Fibroblast of skin of abdomen (primary cell): ENCODE results near the gene SMIM35.

Experiments
- DNase-seq: peaks from one replicate; pipeline ENCODE4 v3.0.0-alpha.2; 2013

Gene SMIM35

DNA sequence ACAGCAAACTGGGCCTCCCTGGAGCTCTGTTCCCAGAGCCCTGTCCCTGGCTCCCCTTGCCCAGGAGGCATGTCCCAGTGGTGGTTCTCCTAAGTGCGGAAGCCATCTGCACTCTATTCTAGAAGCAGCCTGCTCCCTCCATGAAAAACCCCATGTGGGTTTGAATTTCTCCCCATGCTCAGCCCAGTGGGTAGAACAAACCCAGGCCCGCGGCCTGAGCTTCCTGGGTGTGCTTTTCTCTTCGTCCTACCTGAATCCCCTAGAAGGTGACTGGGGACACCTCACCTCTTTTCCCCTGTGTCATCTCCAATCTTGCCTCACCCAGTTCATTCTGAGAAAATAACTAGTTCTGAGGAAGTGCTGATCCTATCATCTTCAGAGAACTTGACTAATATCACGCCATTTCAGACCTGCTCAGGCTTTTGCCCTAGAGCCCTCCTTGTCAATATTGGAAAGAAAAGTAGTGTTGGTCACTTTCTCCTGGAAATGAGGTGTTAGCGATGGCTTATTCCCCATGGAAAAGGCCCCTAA is 84.7 kb downstream of the SMIM35 start:
- no peak for DNase-seq

GRCh38 chr11:118001494-118001971 is 85.2 kb downstream of the SMIM35 start:
- DNase-seq, result no peak

DNA sequence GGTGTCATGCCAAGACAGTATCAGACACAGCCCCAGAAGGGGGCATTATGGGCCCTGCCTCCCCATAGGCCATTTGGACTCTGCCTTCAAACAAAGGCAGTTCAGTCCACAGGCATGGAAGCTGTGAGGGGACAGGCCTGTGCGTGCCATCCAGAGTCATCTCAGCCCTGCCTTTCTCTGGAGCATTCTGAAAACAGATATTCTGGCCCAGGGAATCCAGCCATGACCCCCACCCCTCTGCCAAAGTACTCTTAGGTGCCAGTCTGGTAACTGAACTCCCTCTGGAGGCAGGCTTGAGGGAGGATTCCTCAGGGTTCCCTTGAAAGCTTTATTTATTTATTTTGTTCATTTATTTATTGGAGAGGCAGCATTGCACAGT is 85.9 kb downstream of the SMIM35 start:
- DNase-seq, result no peak

- no peak for DNase-seq
These were observed 86.5 kb downstream of the SMIM35 start for GRCh38 chr11:118000067-118000849.

- no peak for DNase-seq
These were observed 87.3 kb downstream of the SMIM35 start for GRCh38 chr11:117999354-117999993.

GRCh38 chr11:117998664-117999353 is 88.0 kb downstream of the SMIM35 start:
- DNase-seq, result no peak

DNA sequence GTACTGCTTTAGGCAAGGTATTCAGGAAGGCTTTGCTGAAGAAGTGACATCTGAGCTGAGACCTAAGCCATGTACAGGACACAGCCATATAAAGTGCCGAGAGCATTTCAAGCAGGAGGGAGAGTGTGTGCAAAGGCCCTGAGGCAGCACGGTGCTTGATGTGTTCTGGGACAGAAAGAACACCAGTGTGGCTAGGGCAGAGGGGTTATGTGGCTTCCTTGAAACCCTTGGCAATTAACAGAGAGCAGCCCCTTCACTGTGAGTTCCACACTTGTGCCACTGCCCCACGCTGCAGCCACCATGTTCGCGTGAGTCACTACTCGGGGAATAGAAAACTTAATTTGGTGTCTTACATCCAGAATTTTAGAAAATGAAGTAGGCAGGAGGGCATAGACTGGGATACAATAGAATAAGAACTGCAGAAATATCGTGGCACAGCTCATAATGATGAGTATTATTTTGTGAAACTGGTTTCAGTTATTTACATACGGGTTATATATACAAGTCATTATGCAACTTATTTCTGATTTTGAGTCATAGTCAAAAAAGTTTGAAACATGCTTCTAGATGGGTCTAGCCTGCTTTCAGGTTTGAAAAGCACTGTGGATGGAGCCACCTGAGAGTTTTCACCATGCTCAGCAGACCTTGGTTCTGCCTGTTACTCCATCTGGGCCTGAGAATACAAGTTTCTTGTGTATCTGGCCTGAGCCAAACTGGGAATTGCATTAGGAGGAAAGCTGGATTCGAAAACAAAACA is 88.8 kb downstream of the SMIM35 start:
- no peak for DNase-seq

DNA sequence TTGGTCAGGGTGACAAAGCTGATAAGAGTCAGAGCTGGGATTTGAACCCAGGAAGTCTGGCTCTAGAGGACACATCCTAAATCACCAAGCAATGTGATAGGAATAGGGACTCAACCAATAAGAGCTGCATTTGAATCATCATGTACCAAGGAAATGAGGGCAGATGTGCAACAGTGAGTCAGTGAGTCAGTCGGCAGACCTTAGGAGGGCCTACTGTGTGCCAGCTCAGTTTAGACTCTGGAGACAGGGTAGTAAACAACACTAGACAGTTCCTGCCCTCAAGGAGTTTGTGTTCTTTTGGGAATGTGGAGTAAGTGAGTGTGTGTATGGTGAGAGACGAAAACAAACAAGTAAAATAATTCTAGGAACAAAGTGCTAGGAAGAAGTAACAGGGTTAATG is 89.4 kb downstream of the SMIM35 start:
- DNase-seq, result no peak

DNA sequence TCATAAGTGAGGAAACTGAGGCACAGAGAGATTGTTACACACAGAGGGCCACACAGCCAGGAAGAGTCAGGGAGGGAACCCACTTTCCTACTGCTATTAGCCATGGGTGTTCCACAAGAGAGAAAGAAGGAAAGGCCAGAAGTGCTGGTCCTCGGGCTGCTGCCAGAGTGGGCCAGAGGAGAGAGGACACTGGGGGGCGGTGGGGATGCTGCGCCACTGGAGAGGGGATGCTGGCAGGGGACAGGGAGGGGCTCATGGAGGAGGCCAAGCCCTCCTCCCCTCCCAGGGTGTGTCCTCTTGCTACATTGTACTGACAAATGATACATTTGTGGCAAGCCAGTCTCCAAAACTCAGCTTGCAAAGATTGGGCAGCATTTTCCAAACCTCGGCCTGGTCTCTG is 90.7 kb downstream of the SMIM35 start:
- no peak for DNase-seq

DNA sequence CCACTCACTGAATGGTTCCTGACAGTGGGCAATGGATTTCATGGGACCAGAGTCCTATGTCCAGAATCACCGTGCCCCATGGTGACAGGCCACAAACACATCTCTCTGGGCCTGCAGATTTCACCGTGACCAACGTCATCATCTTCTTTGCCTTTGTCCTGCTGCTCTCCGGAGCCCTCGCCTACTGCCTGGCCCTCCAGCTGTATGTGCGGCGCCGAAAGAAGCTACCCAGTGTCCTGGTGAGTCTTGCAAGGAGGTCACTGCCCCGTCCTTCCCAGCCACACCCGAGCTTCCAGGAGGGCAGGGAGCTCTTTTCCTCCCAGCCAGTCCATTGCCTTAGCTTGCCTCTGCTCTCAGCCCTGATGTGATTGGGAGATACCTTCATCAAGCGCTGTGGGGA is 91.3 kb downstream of the SMIM35 start:
- no peak for DNase-seq

GRCh38 chr11:117993988-117994745 is 92.6 kb downstream of the SMIM35 start:
- DNase-seq, result no peak

DNA sequence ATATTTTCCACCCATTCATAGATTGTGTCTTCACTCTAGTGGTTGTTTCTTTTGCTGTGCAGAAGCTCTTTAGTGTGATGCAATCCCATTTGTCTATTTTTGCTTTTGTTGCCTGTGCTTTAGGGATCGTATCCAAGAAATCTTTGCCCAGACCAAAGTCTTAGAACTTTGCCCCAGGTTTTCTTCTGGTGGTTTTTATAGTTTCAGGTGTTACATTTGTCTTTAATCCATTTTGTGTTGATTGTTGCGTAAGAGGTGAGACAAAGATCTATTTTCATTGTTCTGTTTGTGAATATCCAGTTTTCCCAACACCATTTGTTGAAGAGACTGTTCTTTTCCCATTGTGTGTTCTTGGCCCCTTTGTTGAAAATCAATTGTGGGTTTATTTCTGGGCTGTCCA is 94.1 kb downstream of the SMIM35 start:
- DNase-seq, result no peak

- no peak for DNase-seq
These were observed 94.6 kb downstream of the SMIM35 start for GRCh38 chr11:117992136-117992535.

GRCh38 chr11:117989351-117990102 is 97.2 kb downstream of the SMIM35 start:
- DNase-seq, result no peak

DNA sequence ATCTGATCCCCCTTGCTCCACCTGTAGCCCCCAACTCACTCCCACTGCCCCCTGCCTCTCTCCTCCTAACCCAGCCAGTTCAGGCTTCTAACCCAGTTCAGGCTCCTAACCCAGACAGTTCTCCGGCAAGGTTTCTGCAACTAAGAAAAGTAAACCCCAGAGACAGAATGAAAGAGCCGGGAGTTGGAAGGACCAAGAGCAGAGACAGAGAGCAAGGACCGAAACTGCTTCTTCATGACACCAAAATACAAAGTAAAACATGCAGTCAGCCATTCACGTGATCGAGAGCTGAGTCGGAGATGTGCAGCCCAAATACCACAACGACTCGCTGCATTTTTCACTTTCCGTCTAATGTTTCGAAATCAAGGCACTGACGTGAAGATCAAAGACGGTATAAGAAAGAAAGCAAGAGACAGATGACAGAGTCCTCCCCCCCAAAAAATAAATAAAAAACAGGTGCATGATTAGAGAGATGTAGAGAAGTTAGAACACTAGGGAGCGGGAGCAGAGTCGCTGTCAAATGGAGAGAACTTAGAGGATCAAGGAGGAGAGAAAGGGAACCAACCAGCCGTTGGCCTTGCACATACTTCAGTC is 99.7 kb downstream of the SMIM35 start:
- peak; percentile 19 for DNase-seq

GRCh38 chr11:117985953-117986887 is 100.5 kb downstream of the SMIM35 start, which contains the start of gene IL10RA:
Gene IL10RA (plus strand): TSS chr11:117986394. CDS start chr11:117986468, 74 bp downstream.
- DNase-seq, result peak; percentile 37

GRCh38 chr11:117984476-117984875 is 102.3 kb downstream of the SMIM35 start:
- DNase-seq, result no peak

GRCh38 chr11:117983163-117983475 is 103.6 kb downstream of the SMIM35 start:
- no peak for DNase-seq

DNA sequence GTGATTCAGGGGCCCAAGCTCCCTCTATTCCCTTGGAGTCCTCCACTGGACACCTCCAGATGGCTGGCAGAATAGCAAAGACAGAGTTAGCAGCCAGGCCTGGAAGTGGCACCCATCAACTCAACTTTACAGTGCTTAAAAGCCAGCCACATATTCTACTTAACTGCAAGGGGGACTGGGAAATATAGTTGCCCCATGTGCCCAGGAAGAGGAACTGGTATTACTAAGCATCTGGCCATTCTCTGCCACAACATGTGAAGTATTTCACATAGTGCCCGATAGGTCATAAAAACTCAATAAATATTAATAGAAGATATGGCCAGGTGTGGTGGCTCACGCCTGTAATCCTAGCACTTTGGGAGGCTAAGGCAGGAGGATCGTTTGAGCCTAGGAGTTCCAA is 106.0 kb downstream of the SMIM35 start:
- DNase-seq, result no peak
